ENCODE data around the gene RPS10.

DNA sequence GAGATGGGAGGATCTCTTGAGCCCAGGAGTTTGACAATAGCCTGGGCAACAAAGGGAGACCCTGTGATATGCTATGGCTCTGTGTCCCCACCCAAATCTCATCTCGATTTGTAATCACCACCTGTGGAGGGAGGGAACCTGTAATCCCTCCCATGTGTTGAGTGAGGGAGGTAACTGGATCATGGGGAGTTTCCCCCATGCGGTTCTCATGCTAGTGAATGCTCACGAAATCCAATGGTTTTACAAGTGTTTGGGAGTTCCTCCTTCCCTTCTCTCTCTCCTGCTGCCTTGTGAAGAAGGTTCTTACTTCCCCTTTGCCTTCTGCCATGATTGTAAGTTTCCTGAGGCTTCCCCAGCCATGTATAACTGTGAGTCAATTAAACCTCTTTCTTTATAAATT, 36.8 kb downstream of the RPS10 start:
- TF ChIP-seq, protein P1, sequence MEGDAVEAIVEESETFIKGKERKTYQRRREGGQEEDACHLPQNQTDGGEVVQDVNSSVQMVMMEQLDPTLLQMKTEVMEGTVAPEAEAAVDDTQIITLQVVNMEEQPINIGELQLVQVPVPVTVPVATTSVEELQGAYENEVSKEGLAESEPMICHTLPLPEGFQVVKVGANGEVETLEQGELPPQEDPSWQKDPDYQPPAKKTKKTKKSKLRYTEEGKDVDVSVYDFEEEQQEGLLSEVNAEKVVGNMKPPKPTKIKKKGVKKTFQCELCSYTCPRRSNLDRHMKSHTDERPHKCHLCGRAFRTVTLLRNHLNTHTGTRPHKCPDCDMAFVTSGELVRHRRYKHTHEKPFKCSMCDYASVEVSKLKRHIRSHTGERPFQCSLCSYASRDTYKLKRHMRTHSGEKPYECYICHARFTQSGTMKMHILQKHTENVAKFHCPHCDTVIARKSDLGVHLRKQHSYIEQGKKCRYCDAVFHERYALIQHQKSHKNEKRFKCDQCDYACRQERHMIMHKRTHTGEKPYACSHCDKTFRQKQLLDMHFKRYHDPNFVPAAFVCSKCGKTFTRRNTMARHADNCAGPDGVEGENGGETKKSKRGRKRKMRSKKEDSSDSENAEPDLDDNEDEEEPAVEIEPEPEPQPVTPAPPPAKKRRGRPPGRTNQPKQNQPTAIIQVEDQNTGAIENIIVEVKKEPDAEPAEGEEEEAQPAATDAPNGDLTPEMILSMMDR (optimal IDR thresholded peaks at IDR 0.05 in 1 of 3, IDR thresholded peaks at IDR 0.05 in 1 of 3, conservative IDR thresholded peaks at IDR 0.05 in 1 of 3; ENCODE audit: extremely low read depth in 1 of 3, insufficient read depth in 2 of 3, low read length in 3 of 3) = no peak
- no peak for TF ChIP-seq EZH2 (IDR thresholded peaks at IDR 0.05; ENCODE audit: low read length)

Data from keratinocyte (primary cell).